HepG2 (cell line): Measurements from ENCODE around the gene NOTUM.

ENCODE experiments used
- ATAD3A ChIP-seq: sonication (generic); formaldehyde crosslinking; IDR thresholded peaks from 2 replicates; pipeline ENCODE4 v1.4.0; 2020; ENCODE audit warnings: missing genetic modification reagents
- EP300 ChIP-seq, 3 experiments: sonication (generic) in 1 of 3; formaldehyde crosslinking in 1 of 3; IDR thresholded peaks; 2 replicates each; pipeline versions ENCODE4 v1.5.1 to v1.6.1; 2011 to 2020; ENCODE audit warnings: low read depth in 2 of 3, low read length in 2 of 3, borderline replicate concordance in 1 of 3, improper control_type of control experiment in 1 of 3, mild to moderate bottlenecking in 1 of 3, missing genetic modification reagents in 1 of 3, moderate library complexity in 1 of 3
- NFATC3 ChIP-seq: sonication (generic); formaldehyde crosslinking; IDR thresholded peaks from 2 replicates; pipeline ENCODE4 v1.5.1; 2020; ENCODE audit warnings: mild to moderate bottlenecking, missing genetic modification reagents
- NFE2L1 ChIP-seq: sonication (generic); formaldehyde crosslinking; IDR thresholded peaks from 2 replicates; pipeline ENCODE4 v1.4.0; 2020; ENCODE audit warnings: missing genetic modification reagents, mild to moderate bottlenecking, borderline replicate concordance
- POLR2A ChIP-seq, 2 experiments: IDR thresholded peaks; 2 replicates each; pipeline ENCODE4 v1.6.1; 2011; ENCODE audit warnings: low read depth in 2 of 2, low read length in 2 of 2, mild to moderate bottlenecking in 1 of 2, moderate library complexity in 1 of 2; ENCODE audit not compliant: insufficient read depth in 1 of 2
- POLR2AphosphoS5 ChIP-seq: IDR thresholded peaks from 2 replicates; pipeline ENCODE4 v1.6.1; 2012; ENCODE audit warnings: low read depth, low read length
- U2AF1 ChIP-seq: fragments of 200-400 bp; formaldehyde crosslinking; optimal IDR thresholded peaks from 2 replicates; pipeline ENCODE3; 2017; ENCODE audit warnings: mild to moderate bottlenecking, low read depth, low read length
- ZNF274 ChIP-seq: sonication (generic); formaldehyde crosslinking; IDR thresholded peaks from 2 replicates; pipeline ENCODE4 v1.5.1; 2020; ENCODE audit warnings: mild to moderate bottlenecking, missing genetic modification reagents

DNA sequence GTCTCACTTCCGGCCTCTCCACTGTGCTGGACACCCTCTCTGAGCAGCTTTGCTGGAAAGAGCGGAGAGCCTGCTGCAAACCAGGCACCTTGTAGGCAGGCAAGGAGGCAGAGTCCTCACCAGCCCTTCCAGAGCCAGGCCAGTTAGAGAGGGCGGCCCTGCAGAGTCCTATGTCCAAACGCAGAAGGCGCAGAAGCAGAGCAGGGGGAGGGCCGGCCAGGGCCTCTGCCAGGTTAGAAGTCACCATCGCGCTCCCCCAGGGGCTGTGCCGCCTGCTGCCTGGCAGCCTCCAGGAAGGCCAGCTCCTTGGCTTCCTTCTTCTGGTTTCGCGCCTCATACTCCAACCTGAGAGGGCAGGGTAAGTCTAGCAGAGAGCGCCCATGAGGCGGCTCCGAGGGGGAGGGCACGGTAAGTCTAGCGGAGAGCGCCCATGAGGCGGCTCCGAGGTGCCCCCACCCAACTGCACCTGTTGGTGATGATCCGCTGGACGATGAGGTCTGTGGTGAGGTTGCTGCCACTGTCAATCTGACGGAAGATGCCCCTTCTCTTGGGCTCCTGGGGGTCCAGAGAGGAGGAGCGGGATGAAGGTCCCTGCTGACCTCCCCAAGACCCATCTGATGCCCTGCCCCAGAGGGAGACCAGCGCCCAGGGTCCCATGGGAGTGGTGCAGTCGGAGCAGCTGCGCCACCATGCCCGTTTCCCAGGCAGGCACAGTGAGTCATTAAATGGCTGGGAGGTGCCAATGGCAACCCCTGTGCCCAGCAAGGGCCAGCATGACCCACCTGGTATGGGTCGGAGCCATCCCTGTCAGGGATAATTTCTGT lies 56.2 kb downstream of the NOTUM start:
- no peak for TF ChIP-seq EP300 (IDR thresholded peaks at IDR 0.05; ENCODE audit: low read depth in 2 of 2, low read length in 2 of 2)
- no peak for TF ChIP-seq EP300 (CRISPR knock-in tag; IDR thresholded peaks at IDR 0.05; ENCODE audit: borderline replicate concordance)
- no peak for TF ChIP-seq NFE2L1 (CRISPR knock-in tag)
- no peak for TF ChIP-seq NFATC3
- TF ChIP-seq POLR2A (IDR thresholded peaks at IDR 0.05; ENCODE audit: insufficient read depth in 1 of 2, low read depth in 2 of 2, low read length in 2 of 2) = no peak
- TF ChIP-seq ATAD3A = no peak
- TF ChIP-seq POLR2AphosphoS5 = no peak
- TF ChIP-seq U2AF1 = no peak
- TF ChIP-seq ZNF274 = no peak
